Measurements from ENCODE around the gene SFMBT1.

DNA sequence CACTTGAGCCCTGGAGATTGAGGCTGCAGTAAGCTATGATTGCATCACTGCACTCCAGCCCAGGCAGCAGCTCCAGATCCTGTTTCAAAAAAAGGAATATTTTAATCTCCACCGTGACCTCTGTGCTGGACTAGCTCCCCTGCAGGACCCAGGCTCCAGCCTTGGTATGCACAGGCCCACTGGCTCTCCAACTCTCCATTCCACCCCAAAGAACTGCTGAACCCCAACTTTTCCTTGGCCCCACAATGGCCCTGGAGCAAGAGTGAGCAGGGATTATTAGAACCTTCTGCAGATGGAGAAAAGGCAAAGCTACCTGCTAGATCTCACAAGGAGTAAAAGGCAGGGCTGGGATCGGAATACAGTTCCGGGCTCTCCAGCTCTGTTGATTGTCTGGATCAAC, 32.8 kb upstream of the SFMBT1 start:
- TF ChIP-seq, protein P1, sequence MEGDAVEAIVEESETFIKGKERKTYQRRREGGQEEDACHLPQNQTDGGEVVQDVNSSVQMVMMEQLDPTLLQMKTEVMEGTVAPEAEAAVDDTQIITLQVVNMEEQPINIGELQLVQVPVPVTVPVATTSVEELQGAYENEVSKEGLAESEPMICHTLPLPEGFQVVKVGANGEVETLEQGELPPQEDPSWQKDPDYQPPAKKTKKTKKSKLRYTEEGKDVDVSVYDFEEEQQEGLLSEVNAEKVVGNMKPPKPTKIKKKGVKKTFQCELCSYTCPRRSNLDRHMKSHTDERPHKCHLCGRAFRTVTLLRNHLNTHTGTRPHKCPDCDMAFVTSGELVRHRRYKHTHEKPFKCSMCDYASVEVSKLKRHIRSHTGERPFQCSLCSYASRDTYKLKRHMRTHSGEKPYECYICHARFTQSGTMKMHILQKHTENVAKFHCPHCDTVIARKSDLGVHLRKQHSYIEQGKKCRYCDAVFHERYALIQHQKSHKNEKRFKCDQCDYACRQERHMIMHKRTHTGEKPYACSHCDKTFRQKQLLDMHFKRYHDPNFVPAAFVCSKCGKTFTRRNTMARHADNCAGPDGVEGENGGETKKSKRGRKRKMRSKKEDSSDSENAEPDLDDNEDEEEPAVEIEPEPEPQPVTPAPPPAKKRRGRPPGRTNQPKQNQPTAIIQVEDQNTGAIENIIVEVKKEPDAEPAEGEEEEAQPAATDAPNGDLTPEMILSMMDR (IDR thresholded peaks at IDR 0.05; ENCODE audit: poor library complexity): no peak
- TF ChIP-seq EZH2 (IDR thresholded peaks at IDR 0.05; ENCODE audit: borderline replicate concordance) (no peak), EZH2phosphoT487 (IDR thresholded peaks at IDR 0.05; ENCODE audit: low read depth, severe bottlenecking, unreplicated experiment) (no peak)

Data from hepatocyte (in vitro differentiated cells).